Measurements from ENCODE around the gene COG2. TPM values are rescaled to one million over a fixed set of nuclear protein-coding genes. Genes with fewer than 3 reads are reported as not detected.
"Not testable (repeated sequence)": the region's sequence is repeated elsewhere in the genome, so short reads cannot be mapped to it uniquely, and the experiment has no call there.

COG2 gene
- total RNA-seq, 2 donors from 2014 or later = 42.0 to 53.8 TPM

DNA sequence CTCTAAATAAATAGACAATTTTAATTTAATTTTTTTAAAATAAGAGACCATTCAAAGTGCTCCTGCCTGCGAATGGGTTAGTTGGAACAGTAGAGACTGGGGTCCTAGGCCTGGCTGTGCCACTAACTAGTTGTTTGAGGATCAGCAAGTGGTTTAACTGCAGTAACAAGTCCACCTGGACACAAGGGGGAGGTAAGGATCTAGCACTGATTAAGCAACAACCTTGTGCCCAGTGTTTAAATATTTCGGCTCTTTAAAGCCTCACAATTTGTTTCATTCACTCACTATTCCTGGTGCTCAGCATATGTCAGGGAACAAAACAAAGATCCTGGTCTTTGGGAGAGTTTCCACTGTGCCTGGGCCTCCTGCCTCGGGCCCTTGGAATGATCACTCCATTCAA, 73.2 kb downstream of the COG2 start:
- Histone ChIP-seq H3K36me3 (no peaks in the 10 kb centered on the region), H3K4me3 (no peak overlapping the region), H3K27me3 (no peaks in the 10 kb centered on the region), H3K9me3 (no peaks in the 10 kb centered on the region), H3K9ac (ENCODE audit: low read depth in 2 of 2, low read length in 2 of 2) (no peak overlapping the region), H3K4me1 (no peaks in the 10 kb centered on the region), H3K27ac (no peak overlapping the region)
- TF ChIP-seq, protein P1, sequence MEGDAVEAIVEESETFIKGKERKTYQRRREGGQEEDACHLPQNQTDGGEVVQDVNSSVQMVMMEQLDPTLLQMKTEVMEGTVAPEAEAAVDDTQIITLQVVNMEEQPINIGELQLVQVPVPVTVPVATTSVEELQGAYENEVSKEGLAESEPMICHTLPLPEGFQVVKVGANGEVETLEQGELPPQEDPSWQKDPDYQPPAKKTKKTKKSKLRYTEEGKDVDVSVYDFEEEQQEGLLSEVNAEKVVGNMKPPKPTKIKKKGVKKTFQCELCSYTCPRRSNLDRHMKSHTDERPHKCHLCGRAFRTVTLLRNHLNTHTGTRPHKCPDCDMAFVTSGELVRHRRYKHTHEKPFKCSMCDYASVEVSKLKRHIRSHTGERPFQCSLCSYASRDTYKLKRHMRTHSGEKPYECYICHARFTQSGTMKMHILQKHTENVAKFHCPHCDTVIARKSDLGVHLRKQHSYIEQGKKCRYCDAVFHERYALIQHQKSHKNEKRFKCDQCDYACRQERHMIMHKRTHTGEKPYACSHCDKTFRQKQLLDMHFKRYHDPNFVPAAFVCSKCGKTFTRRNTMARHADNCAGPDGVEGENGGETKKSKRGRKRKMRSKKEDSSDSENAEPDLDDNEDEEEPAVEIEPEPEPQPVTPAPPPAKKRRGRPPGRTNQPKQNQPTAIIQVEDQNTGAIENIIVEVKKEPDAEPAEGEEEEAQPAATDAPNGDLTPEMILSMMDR (IDR thresholded peaks at IDR 0.05) = no peak
- no peak for DNase-seq
- intact Hi-C loops (cut with DNase I) = no loop called here

DNA sequence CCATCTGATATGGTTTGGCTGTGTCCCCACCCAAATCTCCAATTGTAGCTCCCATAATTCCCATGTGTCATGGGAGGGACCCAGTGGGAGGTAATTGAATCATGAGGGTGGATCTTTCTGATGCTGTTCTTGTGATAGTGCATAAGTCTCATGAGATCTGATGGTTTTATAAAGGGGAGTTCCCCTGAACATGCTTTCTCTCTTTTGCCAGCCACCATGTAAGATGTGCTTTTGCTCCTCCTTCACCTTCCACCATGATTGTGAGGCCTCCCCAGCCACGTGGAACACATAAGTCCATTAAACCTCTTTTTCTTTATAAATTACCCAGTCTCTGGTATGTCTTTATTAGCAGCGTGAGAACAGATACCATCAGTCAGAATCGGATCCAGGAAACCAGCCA, 74.2 kb downstream of the COG2 start:
- H3K4me1 ChIP-seq; H3K36me3 ChIP-seq; H3K9me3 ChIP-seq; intact Hi-C loops (cut with DNase I); DNase-seq; H3K27ac ChIP-seq; H3K27me3 ChIP-seq; H3K4me3 ChIP-seq; H3K9ac ChIP-seq (ENCODE audit: low read depth in 2 of 2, low read length in 2 of 2): not testable (repeated sequence)

DNA sequence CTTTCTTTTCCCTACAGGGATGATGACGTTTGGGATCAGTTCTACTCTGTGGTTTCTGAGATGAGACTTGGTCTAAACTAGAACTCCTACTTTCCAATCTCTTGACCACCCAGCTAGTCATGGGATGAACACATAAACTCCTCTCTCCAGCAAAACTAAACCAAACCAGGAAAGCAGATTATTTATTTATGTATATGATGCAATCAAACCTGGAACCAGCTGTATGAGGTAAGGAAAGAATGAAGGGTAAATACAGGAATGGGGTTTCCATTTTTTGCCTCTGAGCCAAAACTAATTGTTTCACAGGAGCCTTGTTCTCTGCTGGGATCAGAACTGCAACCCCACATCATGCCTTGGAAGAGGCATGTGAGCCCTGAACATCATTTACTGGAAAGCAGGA, 75.0 kb downstream of the COG2 start:
- no peaks in the 10 kb centered on the region for H3K4me1 ChIP-seq
- H3K9me3 ChIP-seq = no peaks in the 10 kb centered on the region
- no peak overlapping the region for H3K9ac ChIP-seq (ENCODE audit: low read depth in 2 of 2, low read length in 2 of 2)
- no peak overlapping the region for H3K4me3 ChIP-seq
- TF ChIP-seq, protein P1 (IDR thresholded peaks at IDR 0.05) = no peak
- DNase-seq = no peak
- H3K27ac ChIP-seq = no peak overlapping the region
- H3K27me3 ChIP-seq = no peaks in the 10 kb centered on the region
- intact Hi-C loops (cut with DNase I) = no loop called here
- H3K36me3 ChIP-seq = no peaks in the 10 kb centered on the region

DNA sequence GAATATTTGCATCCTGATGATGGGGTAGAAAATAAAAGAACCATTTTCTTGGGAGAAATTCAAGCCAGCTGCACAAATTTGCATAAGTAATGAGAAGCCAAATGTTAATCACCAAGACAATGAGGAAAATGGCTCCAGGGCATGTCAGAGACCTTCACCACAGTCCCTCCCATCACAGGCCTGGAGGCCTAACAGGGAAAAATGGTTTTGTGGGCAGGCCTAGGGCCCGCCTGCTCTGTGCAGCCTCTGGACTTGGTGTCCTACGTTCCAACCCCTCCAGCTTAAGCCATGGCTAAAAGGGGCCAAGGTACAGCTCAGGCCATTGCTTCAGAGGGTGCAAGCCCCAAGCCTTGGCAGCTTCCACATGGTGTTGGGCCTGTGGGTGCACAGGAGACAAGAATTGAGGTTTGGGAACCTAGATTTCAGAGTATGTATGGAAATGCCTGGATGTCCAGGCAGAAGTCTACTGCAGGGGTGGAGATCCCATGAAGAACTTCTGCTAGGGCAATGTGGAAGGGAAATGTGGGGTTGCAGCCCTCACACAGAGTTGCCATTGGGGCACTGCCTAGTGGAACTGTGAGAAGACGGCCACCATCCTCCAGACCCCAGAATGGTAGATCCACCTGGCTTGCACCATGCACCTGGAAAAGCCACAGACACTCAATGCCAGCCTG, 79.7 kb downstream of the COG2 start:
- intact Hi-C loops (cut with DNase I); H3K4me3 ChIP-seq; DNase-seq; H3K4me1 ChIP-seq; H3K27me3 ChIP-seq; H3K36me3 ChIP-seq; H3K9ac ChIP-seq (ENCODE audit: low read depth in 2 of 2, low read length in 2 of 2); H3K27ac ChIP-seq; H3K9me3 ChIP-seq: not testable (repeated sequence)

DNA sequence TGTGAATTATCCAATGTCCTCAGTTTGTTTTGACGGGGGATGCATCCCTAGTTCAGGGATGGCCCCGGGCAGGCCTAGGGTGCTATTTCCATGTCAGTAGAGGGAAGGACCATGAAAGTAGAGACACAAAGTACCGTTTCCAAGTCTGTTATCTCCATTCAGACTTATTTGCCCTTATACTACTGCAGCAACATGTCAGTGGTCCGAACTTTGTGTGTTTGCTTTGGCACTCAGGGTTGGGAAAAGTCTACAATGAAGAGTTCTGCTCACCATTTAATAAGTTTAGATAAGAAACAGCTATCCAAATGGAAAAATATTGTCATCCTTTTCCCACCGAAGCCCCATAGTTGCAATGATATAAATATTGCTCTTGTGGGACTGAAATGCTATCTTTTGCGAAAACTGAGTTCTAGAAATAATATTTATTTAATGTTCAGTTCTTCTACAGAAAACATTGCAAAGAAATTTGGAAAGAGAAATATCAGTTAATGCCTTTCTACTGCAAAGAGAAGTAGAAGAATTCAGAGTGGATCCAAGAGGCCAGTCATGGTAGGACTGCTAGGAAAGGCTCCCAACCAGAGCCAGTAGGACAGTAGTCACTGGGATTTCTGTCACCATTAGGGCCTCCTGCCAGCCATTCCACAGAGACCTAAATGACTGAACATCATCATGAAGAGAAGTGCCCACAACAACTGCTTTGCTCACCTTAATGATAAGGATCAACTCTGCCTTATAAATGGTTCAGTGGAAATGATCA, 83.2 kb downstream of the COG2 start:
- DNase-seq = no peak
- TF ChIP-seq, protein P1 (IDR thresholded peaks at IDR 0.05) = no peak
- H3K9ac ChIP-seq (ENCODE audit: low read depth in 2 of 2, low read length in 2 of 2) = no peak overlapping the region
- H3K4me3 ChIP-seq = no peak overlapping the region
- H3K4me1 ChIP-seq = peaks cover 7% of the 10 kb centered on the region
- no peaks in the 10 kb centered on the region for H3K9me3 ChIP-seq
- no peaks in the 10 kb centered on the region for H3K27me3 ChIP-seq
- H3K27ac ChIP-seq = no peak overlapping the region
- intact Hi-C loops (cut with DNase I) = no loop called here
- no peaks in the 10 kb centered on the region for H3K36me3 ChIP-seq

DNA sequence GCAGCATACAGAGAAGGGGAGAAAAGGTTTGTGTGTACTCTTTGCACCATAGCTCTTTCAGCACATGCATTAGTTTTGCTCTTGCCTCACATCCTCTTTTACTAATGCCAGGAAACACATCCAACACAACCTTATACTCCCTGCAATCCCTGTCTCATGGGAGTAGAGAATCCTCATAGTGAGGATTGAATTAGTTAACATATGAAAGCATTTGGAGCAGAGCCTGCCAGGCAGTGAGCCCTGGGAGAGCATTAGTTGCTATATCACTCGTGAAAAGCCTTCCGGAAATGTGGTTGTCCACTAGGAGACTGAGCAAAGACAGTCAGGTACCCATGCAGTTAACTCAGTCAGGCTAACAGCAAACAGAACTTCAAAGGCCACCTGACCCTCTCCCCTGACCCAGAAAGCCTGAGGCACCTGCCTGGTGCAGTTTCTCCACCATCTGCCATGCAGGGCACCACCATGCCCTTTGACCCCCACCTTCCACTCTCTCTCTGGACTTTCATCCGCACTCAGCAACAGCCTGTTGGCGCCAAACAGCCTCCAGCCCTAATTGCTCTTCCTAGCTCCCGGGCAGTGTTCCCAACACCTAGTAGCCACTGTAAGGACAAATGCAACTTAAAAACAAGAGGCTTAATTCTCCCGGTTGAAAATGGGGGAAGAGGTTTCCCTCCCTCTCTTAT, 86.6 kb downstream of the COG2 start:
- peak; percentile 68 for DNase-seq
- H3K27ac ChIP-seq = no peak overlapping the region
- no peaks in the 10 kb centered on the region for H3K27me3 ChIP-seq
- H3K9me3 ChIP-seq = no peaks in the 10 kb centered on the region
- H3K4me3 ChIP-seq = no peak overlapping the region
- TF ChIP-seq, protein P1 (IDR thresholded peaks at IDR 0.05) = no peak
- no peaks in the 10 kb centered on the region for H3K36me3 ChIP-seq
- H3K4me1 ChIP-seq = peaks cover 7% of the 10 kb centered on the region
- intact Hi-C loops (cut with DNase I) = no loop called here
- no peak overlapping the region for H3K9ac ChIP-seq (ENCODE audit: low read depth in 2 of 2, low read length in 2 of 2)

All from colonic mucosa (tissue), 4 donors.